Upper lobe of left lung (tissue), 4 donors: ENCODE measurements around the gene PLD5.

Experiments
- CTCF ChIP-seq, 6 experiments: fragments of 450-650 bp in 4 of 6; fragments of 200-600 bp in 2 of 6; sonication (generic) in 2 of 6; IDR thresholded peaks; one replicate each; pipeline ENCODE4 v1.5.1; 2016 to 2019; ENCODE audit warnings: antibody characterized with exemption in 6 of 6
- EP300 ChIP-seq, 4 donors: sonication (generic); formaldehyde crosslinking; IDR thresholded peaks; one replicate each; pipeline ENCODE4 v1.5.1; 2017; ENCODE audit warnings: antibody characterized with exemption in 4 of 4, control low read depth in 2 of 4
- POLR2A ChIP-seq, 4 donors: fragments of 450-650 bp; IDR thresholded peaks; one replicate each; pipeline ENCODE4 v1.5.1; 2016 to 2017; ENCODE audit warnings: antibody characterized with exemption in 4 of 4, mild to moderate bottlenecking in 2 of 4
- POLR2AphosphoS5 ChIP-seq, 2 donors: sonication (generic); formaldehyde crosslinking; IDR thresholded peaks; one replicate each; pipeline ENCODE4 v1.5.1; 2017; ENCODE audit warnings: antibody characterized with exemption in 2 of 2

- TF ChIP-seq CTCF (IDR thresholded peaks at IDR 0.05) (no peak), POLR2A (IDR thresholded peaks at IDR 0.05) (no peak), POLR2AphosphoS5 (IDR thresholded peaks at IDR 0.05) (no peak), EP300 (IDR thresholded peaks at IDR 0.05) (no peak)
Observed at GRCh38 chr1:242243472-242243871, 281.0 kb downstream of the PLD5 start.
